Hepatic stellate cell (primary cell): ENCODE results near the gene ANAPC13.

Experiments used
- DNase-seq: peaks from one replicate; pipeline ENCODE4 v3.0.0; 2011; ENCODE audit warnings: low spot score

Gene ANAPC13

DNA sequence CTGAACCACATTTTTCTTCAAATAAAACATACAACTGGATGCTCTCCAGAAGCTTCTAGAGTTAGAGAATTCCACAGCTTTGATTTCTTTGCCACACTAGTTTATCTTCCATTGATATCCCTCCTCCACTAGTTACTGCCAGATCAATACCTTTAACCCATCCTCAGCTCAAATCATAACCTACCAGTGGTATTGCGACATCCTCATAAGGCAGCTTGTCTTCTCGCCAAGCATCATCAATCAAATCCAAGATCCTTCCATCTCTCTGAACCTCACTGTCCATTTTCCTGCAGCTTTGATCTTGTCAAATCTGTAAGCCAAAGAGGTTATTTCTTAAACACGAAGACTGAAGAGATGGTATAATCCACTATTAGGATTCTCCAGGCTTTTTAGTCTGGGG, 3.2 kb downstream of the ANAPC13 start:
- DNase-seq = no peak

- no peak for DNase-seq
These were observed 4.6 kb downstream of the ANAPC13 start for GRCh38 chr3:134481166-134481565.

DNA sequence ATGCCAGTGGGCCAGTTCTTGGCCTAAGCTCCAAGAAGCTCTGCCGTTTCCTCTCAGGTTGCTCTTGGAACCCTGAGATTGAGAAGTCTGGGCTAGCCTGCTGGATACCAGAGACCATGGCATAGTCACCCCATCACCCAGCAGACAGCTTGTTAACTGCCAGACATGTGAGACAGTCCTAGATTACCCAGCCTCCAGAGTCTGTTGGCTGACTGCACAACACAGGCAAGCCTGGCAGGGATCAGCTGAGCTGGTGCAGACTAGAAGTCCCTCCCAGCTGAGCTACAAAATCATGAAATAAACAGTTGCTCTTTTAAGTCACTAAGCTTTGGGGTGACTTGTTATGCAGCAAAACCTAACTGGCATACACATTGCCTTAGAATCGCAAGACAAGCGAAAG, 5.2 kb downstream of the ANAPC13 start:
- DNase-seq = no peak

- peak; percentile 58 for DNase-seq
These were observed 7.8 kb downstream of the ANAPC13 start for GRCh38 chr3:134477938-134478337.

GRCh38 chr3:134477002-134477401, 8.8 kb downstream of the ANAPC13 start:
- no peak for DNase-seq

DNA sequence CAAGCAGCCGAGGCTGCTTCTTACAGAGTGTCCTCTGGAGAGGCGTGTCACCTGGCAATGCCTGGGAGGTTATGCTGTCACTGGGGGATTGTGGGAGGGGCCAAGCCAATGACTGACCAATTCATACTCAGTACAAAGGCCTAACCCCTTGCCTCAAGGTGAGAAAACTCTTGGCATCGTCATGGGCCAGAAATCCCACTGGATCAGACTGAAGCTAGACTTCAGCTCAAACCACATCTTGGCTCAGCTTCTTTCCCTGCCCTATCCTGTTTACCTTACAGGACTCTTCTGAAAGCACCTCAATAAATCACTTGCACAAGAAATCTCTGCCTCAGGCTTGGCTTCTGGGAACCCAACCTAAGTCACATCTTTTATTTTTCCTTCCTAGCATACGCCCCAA, 9.5 kb downstream of the ANAPC13 start:
- no peak for DNase-seq

DNA sequence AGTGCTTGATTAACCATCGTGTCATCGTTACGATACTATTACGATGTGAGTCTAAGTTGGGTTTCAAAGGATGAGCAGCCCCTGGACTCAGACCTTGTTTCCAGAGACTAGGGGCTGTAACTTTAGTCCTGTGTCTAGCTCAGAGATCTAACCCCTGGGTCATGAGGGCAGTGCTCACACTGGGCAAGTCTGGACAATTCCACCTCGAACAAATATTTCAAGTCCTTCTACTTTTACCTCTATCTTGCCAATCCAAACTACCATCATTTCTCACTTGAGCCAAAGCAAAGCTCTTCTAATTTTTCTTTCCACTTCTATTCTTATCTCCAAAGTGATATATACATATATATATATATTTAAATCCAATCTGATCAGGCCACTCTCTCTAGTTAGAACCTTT, 10.8 kb downstream of the ANAPC13 start:
- no peak for DNase-seq

- peak; percentile 41 for DNase-seq
These were observed 11.8 kb downstream of the ANAPC13 start for GRCh38 chr3:134473868-134474546.

DNA sequence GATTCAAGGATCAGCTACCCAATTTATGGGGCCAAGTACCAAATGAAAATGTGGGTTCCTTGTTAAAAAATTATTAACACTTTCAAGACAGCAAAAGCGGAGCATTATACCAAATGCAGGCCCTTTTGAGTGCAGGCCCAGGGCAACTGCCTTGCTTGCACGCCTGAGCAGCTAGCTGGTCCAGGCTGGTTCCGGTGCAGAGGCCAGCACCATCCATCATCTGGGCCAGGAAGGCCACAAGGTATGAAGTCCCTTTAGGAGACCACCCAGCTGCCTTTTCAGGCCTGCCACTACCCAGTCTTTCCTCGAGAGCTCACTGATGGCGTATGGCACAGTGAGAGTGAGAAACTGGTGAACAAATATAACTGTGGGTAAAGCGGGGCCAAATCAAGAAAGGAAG, 13.0 kb downstream of the ANAPC13 start:
- no peak for DNase-seq

GRCh38 chr3:134471521-134472193, 14.1 kb downstream of the ANAPC13 start:
- peak; percentile 44 for DNase-seq

DNA sequence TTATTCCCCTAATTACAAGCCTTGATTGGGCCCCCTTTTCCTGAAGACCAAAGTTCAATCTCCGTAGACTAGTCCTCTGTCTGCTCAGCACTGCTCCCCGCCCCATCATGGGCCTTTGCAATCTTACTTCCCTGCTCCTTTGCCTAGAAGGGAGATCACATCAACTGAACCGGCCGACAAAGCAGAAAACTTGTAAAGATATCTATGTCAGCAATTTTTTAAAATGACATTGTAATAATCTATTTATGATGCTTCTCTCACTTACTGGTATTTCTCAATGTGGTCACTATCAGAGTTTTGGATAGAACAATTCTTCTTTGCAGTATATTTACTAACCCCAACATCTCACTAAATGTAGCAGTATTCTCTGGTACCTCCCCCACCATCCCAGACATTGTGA, 17.3 kb downstream of the ANAPC13 start:
- no peak for DNase-seq

- DNase-seq = no peak
These were observed 19.5 kb downstream of the ANAPC13 start for GRCh38 chr3:134466331-134466730.

- DNase-seq = no peak
These were observed 21.0 kb downstream of the ANAPC13 start for GRCh38 chr3:134464689-134465365.

DNA sequence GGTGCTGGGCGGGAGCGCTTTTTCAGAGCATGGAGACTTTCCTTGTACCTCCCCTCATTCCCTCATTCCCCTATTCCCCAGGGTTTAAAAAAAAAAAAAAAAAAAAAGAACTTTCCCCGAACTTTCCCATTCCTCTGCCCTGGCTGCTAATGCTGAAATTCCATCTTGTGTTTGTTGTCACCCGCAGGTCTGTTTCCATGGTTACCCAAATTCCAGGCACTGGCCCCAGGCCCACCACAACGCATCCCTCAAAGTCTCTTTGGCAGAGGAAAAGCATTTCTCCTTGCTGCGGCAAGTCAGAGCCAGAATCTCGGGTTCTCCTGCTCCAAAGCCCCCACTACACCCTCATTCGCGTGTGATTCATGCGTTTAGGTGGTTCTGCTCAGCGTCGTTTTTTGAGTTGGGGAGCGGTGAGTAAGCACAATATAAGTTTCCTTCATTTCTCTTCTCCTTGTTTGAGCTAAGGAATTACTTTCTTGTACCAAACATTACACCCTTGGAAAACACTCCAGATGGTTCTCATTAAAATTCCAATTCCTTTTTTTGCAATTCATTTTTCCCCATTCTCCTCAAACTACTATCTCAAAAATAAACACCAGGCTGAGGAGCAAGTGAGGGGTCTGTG, 21.6 kb downstream of the ANAPC13 start:
- DNase-seq = peak; percentile 80

DNA sequence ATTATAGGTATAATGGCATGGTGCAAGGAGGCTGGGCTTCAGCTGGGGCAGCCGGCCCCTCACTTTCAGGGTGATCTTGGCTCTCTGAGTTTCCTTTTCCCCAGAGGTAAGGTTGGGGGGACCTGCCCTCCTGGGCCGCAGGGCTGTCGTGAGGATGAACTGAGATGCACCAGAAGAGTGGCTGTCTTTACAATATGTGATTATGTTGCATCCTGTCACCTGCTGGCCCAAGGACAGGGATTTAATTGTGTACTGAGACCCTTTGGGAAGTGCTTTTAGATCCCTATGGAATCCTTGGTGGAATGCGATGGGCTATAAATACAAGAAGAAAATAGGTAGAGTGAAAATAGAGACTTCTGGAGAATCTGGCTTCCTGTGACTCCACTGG, 22.1 kb downstream of the ANAPC13 start:
- DNase-seq = no peak

GRCh38 chr3:134462331-134462941, 23.3 kb downstream of the ANAPC13 start:
- no peak for DNase-seq

GRCh38 chr3:134460965-134461364, 24.8 kb downstream of the ANAPC13 start:
- DNase-seq = peak; percentile 63

DNA sequence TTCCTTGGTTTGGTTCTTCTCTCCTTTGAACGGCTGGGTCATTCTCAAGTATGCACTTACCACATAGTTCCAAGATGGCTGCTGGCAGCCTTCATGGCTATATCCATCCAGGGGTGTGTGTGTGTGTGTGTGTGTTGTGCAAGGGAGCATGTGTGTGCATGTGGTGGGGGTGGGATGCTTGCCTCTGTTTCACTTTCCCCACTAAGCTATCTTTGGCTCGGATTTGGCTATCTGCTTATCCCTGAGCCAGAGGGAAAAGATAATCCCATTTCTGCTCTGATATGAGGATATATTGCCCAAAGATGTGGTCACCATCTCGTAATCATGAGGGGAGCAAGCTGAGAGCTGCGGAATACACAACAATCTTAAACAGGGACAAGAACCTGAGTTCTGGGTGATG, 26.2 kb downstream of the ANAPC13 start:
- DNase-seq = no peak

DNA sequence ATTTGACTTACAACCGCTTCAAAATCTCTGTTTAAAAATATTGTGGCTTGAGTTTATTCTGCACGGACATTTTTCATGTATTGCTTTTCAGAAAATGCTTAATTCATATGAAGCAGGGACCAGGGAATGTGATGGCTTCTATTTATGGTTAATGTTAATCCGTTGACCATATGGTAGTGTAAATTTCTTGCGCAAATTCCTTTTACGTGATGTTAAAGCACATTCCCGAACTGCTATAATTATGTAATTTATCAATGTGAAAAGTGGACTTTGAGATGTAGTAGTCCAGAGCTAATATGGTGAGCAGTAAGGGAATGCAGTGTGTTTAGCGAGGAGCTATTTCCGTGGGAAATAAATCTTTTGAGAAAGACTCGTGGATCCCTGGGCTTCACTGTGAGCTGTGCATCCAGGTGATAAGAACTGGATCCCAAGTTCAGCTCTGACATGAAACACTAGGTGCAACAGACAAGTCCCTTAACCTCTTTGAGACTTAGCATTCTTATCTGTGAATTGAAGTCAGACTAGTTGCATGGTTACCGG, 27.3 kb downstream of the ANAPC13 start:
- no peak for DNase-seq

GRCh38 chr3:134457376-134458074, 28.3 kb downstream of the ANAPC13 start:
- DNase-seq = no peak

DNA sequence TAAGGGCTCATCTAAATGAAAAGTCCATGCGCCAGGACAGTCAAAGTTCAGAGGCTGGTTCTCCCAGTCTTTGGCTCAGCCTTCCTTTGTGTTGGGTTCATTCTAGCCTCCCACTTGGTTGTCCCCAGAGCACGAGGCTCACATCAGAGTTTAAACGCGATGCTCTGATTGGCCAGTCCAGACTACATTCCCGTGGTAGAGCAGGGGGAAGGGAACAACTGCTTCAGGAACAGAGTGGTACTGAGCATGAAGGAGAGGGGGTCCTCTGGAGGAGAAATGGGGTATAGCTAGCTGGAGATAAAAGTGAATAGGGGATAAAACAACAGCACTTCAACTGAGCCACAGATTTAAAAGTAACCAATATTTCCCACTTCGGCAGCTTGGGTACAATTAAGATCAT, 32.2 kb downstream of the ANAPC13 start:
- no peak for DNase-seq

GRCh38 chr3:134449951-134450350, 35.8 kb downstream of the ANAPC13 start:
- no peak for DNase-seq
